ENCODE measurements around the gene GNPTAB. TPM values are rescaled to one million over a fixed set of nuclear protein-coding genes. Genes with fewer than 3 reads are reported as not detected.

The GNPTAB gene
- total and polyA plus RNA-seq, 2 of the 8 experiments (the other 6 are each of a cell fraction or from before 2014, with no cell fraction given), result 21.5 to 51.3 TPM

- Histone ChIP-seq H2BK15ac (ENCODE audit: low read length) (no peak overlapping the region), H3K4me3 (ENCODE audit: extremely low read depth in 1 of 4, insufficient read depth in 2 of 4, low read depth in 3 of 4, low read length in 4 of 4) (no peak overlapping the region), H2AK5ac (ENCODE audit: low read depth, low read length) (no peak overlapping the region), H3K56ac (replicated peaks; ENCODE audit: insufficient read length, low read depth, low read length) (no peak overlapping the region), H4K5ac (ENCODE audit: insufficient read length, low read depth, low read length) (no peak overlapping the region), H3K79me1 (ENCODE audit: low read depth, low read length) (no peaks in the 10 kb centered on the region), H3K18ac (ENCODE audit: extremely low read depth, low read length) (no peak overlapping the region), H3K9me3 (ENCODE audit: insufficient read depth in 2 of 2, low read depth in 1 of 2, low read length in 1 of 2) (no peaks in the 10 kb centered on the region), H3K9ac (replicated peaks in 1 of 4; ENCODE audit: extremely low read depth in 1 of 4, low read depth in 3 of 4, low read length in 3 of 4) (no peak overlapping the region), H2BK5ac (ENCODE audit: low read depth, low read length) (no peak overlapping the region), H3K36me3 (ENCODE audit: control insufficient read depth in 2 of 4, insufficient read depth in 4 of 4, low read length in 3 of 4) (no peaks in the 10 kb centered on the region; a peak in 1 of 8 replicates), H4K20me1 (replicated peaks in 1 of 2; ENCODE audit: control insufficient read depth in 1 of 2, insufficient read depth in 2 of 2, low read length in 2 of 2) (no peaks in the 10 kb centered on the region), H4K91ac (replicated peaks; ENCODE audit: insufficient read length, low read length) (no peak overlapping the region), H3K27ac (ENCODE audit: low read depth, low read length) (no peak overlapping the region), H2BK20ac (ENCODE audit: low read length) (no peak overlapping the region), H3K23ac (ENCODE audit: insufficient read length) (no peak overlapping the region), H3K79me2 (ENCODE audit: control insufficient read depth in 1 of 2, insufficient read depth in 2 of 2, low read length in 2 of 2) (no peaks in the 10 kb centered on the region), H2BK120ac (replicated peaks; ENCODE audit: low read depth, low read length) (no peak overlapping the region), H3K27me3 (replicated peaks in 1 of 4; ENCODE audit: control insufficient read depth in 3 of 4, extremely low read depth in 1 of 4, insufficient read depth in 3 of 4, low read length in 3 of 4) (no peaks in the 10 kb centered on the region), H3K4me2 (ENCODE audit: insufficient read depth in 1 of 2, low read depth in 2 of 2, low read length in 2 of 2) (no peak overlapping the region), H2BK12ac (ENCODE audit: low read depth, low read length) (no peak overlapping the region), H3K23me2 (ENCODE audit: low read depth, low read length) (no peaks in the 10 kb centered on the region), H2AFZ (ENCODE audit: low read length) (no peak overlapping the region), H3K4me1 (replicated peaks in 1 of 4; ENCODE audit: control insufficient read depth in 3 of 4, insufficient read depth in 4 of 4, low read length in 3 of 4) (no peaks in the 10 kb centered on the region), H3K14ac (ENCODE audit: insufficient read length) (no peak overlapping the region), H3K4ac (replicated peaks; ENCODE audit: insufficient read length, low read depth, low read length) (no peak overlapping the region), H4K8ac (ENCODE audit: extremely low read depth, insufficient read depth, low read length) (no peak overlapping the region)
- no peak for DNase-seq (ENCODE audit: low read depth in 1 of 2, low spot score in 2 of 2)
- no peak for FAIRE-seq
- ChIA-PET POLR2A (ENCODE audit: partially characterized antibody) (no interaction called here), CTCF (ENCODE audit: partially characterized antibody) (interaction anchor here (0.6 kb wide), 1 partner anchor 308 kb away, joined by 3 read pairs; no protein-coding TSS in a partner anchor)
- TF ChIP-seq YY1 (IDR thresholded peaks at IDR 0.05; ENCODE audit: low read depth, low read length) (no peak), TEAD4 (IDR thresholded peaks at IDR 0.05; ENCODE audit: low read depth, low read length) (no peak), RBBP5 (IDR thresholded peaks at IDR 0.05; ENCODE audit: borderline replicate concordance, low read depth, low read length) (no peak), KDM1A (IDR thresholded peaks at IDR 0.05; ENCODE audit: borderline replicate concordance, low read length) (no peak), PHF8 (conservative IDR thresholded peaks at IDR 0.05; ENCODE audit: low read depth, low read length) (no peak), JUN (IDR thresholded peaks at IDR 0.05; ENCODE audit: low read depth, low read length) (no peak), GABPA (IDR thresholded peaks at IDR 0.05; ENCODE audit: borderline replicate concordance, insufficient read depth, low read length) (no peak), E2F6 (IDR thresholded peaks at IDR 0.05) (no peak), SRF (IDR thresholded peaks at IDR 0.05; ENCODE audit: low read depth, low read length) (no peak), RXRA (IDR thresholded peaks at IDR 0.05; ENCODE audit: insufficient read depth, low read depth, low read length) (no peak), TAF1 (IDR thresholded peaks at IDR 0.05; ENCODE audit: low read depth, low read length) (no peak), KDM5A (IDR thresholded peaks at IDR 0.05; ENCODE audit: low read length) (no peak), HDAC2 (IDR thresholded peaks at IDR 0.05; ENCODE audit: borderline replicate concordance in 1 of 2, low read depth in 2 of 2, low read length in 2 of 2) (no peak), CTBP2 (IDR thresholded peaks at IDR 0.05; ENCODE audit: borderline replicate concordance, insufficient read depth, insufficient read length, low read length) (no peak), BCL11A (IDR thresholded peaks at IDR 0.05; ENCODE audit: low read depth in 2 of 2, low read length in 2 of 2) (no peak)
These were observed 111.2 kb downstream of the GNPTAB start for GRCh38 chr12:101719566-101719965.
